Left kidney (tissue), 2 donors: ENCODE data around the gene BRSK2. TPM values are rescaled to one million over a fixed set of nuclear protein-coding genes. Genes with fewer than 3 reads are reported as not detected.
A peak's percentile ranks its signal among the peaks of the same experiment; 100 is the strongest.
"Not testable (repeated sequence)": the region's sequence is repeated elsewhere in the genome, so short reads cannot be mapped to it uniquely, and the experiment has no call there.

Experiments
- DNase-seq: peaks from one replicate; pipeline ENCODE4 v3.0.0-alpha.2; 2013
- polyA plus RNA-seq: library from polyadenylated mRNA; unstranded; fragments of 120-200 nt; gene quantifications from one replicate; pipeline ENCODE4 v1.2.1, GENCODE V29; 2013; ENCODE audit not compliant: insufficient read length

BRSK2 gene
- polyA plus RNA-seq, 1 donor: 0.90 TPM

- DNase-seq: not testable (repeated sequence)
These were observed 20.1 kb downstream of the BRSK2 start for GRCh38 chr11:1409852-1410125.

DNA sequence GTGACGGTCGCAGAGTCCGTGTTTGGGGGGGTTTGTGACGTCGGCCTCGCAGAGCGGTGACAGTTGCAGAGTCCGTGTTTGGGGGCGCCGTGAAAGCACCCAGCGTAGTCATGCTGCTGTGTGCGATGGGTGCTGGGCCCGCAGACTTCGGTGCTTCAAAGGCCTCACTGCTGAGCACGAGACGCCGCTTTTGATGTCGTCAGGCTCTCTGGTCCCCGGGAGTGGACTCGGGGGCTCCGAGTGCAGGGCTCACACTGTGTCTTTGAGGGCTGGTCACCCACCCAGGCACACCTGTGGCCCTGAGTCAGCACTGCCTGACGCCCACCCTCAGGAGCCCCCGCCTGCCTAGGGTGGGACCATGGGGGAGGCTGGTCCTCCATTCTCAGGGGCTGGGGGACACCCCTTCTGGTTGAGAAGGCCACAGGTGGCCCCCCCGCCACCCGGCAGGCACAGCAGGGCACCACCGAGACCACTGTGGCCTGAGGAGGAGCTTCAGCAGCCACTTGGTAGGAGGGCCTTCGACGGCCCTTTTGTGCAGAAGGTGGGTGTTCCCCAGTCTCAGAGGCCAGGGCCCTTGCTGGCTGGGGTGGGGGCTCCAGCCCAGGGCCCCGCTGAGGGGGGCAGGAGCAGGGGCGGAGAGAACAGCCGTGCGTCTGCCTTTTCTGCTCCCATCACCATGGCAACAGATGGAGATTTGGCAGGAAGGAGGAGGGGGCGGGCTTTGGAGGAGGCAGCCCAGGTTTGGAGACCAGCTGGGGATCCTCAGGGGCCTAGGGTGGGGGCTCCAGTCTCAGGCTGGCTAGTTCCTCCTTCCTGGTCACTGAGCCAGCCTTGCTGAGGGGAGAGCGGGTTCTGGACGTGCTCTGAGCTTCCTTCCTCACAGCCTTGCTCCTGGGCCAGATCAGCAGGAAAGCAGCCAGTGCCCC is 20.9 kb downstream of the BRSK2 start:
- DNase-seq: peak; percentile 71

DNA sequence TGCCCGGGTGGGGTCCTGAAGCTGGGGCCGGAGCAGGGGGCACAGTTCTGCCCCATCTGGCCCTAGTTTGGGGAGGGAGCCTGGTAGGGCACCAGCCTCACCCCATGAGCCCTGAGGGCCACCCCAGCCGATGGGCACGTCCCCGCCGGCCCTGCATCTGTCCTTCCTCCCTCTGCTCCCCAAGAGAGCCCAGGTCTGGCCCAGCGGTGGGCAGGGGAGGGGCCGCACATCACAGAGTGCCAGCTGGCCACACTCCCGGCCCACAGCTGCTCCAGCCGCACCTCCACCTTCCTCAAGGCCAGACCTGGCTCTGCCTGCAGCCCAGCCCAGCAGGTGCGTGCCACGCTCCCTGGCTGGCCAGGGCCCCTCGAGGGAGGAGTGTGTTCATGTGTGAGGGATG is 21.6 kb downstream of the BRSK2 start:
- DNase-seq: no peak

DNA sequence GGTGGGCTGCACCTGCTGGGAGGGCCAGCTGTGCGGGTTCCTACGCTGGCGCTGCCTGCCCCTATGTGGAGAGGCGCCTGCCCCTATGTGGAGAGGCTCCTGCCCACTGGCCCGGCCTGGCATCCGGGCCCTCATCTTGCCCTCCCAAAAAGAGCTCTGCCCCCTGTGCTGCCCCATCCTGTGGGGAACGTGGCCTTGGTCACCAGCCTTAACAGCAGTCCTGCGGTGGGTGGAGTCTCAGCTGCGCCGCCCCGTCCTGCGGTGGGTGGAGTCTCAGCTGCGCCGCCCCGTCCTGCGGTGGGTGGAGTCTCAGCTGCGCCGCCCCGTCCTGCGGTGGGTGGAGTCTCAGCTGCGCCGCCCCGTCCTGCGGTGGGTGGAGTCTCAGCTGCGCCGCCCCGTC is 22.0 kb downstream of the BRSK2 start:
- not testable (repeated sequence) for DNase-seq

DNA sequence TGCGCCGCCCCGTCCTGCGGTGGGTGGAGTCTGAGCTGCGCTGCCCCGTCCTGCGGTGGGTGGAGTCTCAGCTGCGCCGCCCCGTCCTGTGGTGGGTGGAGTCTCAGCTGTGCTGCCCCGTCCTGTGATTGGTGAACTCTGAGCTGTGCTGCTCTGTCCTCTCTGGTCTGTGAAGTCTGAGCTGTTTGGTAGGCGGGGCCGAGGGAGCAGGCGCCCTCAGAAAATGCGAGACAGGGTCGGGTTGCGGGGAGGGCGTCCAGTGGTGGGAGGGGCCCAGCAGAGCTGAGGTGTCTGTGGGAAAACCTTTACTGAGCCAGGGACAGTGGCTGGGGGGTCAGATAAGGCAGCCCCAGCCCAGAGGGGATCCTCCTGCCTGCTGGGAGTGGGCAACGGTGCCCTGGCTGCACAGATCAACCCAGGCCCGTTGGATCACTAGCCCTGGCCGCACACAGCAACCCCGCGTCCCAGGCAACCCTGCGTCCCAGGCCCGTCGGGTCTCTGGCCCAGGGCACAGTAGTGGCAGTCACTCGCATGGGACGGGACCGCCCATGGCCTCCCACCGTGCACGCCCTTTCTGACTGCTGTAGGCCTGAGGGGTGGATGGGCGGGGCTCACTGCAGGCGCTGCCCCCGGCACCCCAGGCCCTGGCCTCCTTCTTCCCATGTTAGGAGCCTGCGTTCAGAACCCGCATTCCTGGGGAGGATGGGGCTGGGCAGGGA is 22.8 kb downstream of the BRSK2 start:
- DNase-seq: no peak

DNA sequence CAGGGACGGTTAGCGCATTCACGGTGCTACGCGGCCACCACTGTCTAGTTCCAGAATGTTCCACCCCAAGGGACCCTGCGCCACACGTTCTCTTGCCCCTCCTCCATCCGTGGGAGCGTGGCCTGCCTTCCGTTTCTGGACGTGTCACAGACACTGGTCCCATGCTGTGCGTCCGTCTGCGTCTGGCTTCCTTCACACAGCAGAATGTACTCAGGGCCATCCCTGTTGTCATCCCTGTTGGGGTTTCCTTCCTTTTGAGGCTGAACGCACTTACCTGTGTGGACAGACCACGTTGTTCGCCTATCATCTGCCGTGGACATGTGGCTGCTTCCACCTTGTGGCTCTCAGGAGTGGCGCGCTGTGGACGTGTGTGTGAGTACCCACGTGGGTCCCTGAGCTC is 24.9 kb downstream of the BRSK2 start:
- DNase-seq: no peak

- no peak for DNase-seq
These were observed 25.9 kb downstream of the BRSK2 start for GRCh38 chr11:1415631-1416030.

- DNase-seq: not testable (repeated sequence)
These were observed 28.6 kb downstream of the BRSK2 start for GRCh38 chr11:1418192-1418795.

- no peak for DNase-seq
These were observed 30.1 kb downstream of the BRSK2 start for GRCh38 chr11:1419811-1420210.

- no peak for DNase-seq
These were observed 31.6 kb downstream of the BRSK2 start for GRCh38 chr11:1421291-1421690.

GRCh38 chr11:1422481-1422880 is 32.7 kb downstream of the BRSK2 start:
- no peak for DNase-seq

GRCh38 chr11:1422981-1423380 is 33.2 kb downstream of the BRSK2 start:
- DNase-seq: no peak

DNA sequence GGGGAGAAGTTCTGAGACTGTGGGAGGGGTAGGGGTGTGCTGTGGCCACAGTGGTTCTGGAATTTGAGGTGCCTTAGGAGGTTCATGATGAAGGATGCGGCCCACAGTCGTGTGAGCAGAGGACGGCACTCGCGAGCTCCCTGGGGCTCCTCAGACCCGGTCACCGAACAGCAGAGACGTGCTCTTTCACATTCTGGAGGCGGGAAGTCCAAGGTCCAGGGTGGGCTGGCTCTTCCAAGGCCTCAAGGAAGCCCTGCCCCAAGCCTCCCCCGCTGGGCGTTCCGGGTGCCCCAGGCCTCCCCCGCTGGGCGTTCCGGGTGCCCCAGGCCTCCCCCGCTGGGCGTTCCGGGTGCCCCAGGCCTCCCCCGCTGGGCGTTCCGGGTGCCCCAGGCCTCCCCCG is 33.7 kb downstream of the BRSK2 start:
- not testable (repeated sequence) for DNase-seq

DNA sequence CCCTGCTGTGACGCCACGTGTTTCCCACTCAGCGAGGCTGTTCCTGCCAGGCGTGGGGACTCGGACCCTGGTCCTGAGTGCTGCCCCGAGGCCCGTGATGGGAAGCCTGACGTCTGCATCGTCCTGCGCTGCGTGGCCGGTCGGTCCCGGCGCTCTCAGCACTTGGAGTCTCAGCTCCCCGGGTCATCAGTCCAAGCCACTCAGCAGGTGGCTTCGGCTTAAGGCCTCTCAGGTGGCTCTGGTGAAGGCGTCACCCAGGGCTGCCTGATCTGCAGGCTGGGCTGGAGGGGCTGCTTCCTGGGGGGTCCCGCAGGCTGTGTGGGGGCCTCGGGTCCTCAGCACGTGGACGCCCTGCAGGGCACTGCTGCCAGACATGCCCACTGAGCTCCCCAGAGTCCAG is 35.3 kb downstream of the BRSK2 start:
- no peak for DNase-seq

GRCh38 chr11:1425439-1425838 is 35.7 kb downstream of the BRSK2 start:
- no peak for DNase-seq

GRCh38 chr11:1428762-1429316 is 39.1 kb downstream of the BRSK2 start:
- DNase-seq: no peak

- no peak for DNase-seq
These were observed 43.8 kb downstream of the BRSK2 start for GRCh38 chr11:1433568-1433967.

DNA sequence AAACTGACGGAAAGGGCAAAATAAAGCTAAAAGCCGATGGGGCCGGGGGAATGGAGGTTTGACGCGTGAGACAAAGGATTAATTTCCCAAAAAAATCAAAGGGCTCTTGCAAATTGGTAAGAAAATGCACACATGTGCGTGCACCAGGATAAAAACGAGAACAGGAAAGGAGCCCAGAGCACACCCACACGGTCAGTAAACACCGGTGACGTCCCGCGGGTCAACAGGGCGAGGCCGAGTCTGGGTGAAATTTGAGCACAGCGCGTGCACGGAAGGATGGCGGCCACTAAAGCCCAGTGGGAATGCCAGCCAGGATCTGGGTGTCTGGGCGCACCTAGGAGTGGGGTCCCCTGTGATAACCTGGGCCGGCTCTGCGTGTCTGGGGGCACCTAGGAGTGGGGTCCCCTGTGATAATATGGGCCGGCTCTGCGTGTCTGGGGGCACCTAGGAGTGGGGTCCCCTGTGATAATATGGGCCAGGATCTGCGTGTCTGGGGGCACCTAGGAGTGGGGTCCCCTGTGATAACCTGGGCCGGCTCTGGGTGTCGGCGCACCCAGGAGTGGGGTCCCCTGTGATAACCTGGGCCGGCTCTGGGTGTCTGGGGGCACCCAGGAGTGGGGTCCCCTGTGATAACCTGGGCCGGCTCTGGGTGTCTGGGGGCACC is 44.4 kb downstream of the BRSK2 start:
- no peak for DNase-seq

DNA sequence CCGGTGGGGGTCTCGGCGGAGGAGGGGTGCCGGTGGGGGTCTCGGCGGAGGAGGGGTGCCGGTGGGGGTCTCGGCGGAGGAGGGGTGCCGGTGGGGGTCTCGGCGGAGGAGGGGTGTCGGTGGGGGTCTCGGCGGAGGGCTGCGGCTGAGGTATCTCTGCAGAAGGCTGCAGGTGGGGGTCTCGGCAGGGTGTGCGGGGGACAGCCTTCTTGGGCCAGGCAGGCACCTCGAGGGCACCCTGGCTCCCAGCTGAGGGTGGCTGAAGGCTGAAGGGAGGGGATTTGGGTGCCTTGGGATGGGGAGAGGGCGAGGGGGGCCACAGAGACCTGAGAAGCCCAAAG is 45.7 kb downstream of the BRSK2 start:
- DNase-seq: not testable (repeated sequence)

DNA sequence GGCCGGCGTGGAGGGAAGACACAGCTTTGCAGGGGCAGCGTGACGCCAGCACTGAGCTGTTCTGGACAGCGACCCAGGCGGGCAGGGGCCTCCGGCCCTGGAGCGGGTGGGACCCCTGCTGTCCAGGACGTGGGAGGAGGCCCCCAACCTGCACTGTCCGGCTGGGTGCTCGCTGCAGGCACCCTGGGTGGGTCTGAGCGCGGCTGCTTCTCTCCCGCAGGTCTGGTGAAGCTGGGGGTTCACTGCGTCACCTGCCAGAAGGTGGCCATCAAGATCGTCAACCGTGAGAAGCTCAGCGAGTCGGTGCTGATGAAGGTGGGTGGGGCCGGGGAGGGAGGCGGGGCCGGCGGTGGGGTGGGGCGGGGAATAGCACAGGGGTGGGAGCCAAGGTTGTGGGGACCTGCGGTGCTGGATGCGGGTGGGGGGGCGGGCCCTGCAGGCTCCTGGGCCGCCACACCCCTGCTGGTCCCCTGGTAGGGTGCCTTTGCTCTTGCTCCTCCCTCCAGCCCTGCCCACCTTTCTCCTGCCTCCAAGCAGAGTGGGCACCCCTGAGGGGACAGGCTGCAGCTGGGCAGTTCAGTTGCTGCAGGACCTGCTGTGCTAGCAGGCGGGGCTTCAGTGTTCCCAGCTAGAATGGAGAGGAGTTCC is 46.2 kb downstream of the BRSK2 start:
- no peak for DNase-seq

DNA sequence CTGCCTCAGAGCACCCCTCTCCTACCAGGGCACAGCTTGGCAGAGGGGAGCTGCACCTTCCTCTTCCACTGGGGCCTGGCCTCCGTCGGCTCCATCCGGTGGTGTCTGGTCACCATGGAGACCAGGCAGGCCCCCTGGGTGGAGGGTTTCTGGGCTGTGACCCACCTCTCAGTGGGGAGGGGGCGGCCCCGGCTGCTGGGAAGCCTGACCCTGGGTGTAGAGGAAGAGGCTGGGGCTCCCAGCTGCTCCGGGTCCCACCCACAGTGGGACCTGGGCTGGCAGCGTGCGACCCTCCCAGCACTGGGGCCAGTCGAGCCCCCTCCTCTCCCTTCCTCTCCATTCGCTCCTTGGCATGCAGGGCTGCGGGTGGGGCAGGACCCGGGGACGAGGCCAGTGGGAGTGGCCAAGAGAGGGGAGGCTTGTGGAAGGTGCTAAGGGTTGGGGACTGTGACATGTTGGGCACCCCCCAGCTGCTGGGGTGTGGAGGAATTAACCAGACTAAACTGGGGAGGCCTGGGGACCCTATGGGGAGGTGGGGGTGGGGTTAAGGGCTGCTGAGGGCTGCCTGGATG is 46.8 kb downstream of the BRSK2 start:
- no peak for DNase-seq

DNA sequence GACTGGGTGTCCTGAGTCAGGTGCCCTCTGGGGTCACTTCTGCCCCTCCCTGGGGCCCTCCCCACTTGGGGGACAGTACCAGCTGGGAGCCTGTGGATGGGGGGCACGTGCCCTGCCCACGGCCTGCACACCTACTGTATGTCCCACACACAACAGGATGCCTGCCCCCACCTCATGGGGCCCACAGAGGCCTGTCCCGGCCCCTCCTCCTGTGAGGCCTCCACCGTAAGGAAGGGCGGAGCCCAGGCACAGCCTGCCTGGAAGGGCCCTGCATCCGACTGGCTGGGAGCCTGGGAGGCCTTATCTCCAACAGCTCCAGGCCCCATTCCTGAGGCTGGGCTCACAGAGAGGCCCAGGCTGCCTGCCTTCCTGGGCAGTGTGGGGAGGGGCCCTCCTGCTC is 47.8 kb downstream of the BRSK2 start:
- DNase-seq: no peak
